Fibroblast of villous mesenchyme (primary cell): ENCODE data around the gene FJX1. TPM values are rescaled to one million over a fixed set of nuclear protein-coding genes. Genes with fewer than 3 reads are reported as not detected.

ENCODE experiments used
- DNase-seq: peaks from one replicate; pipeline ENCODE4 v3.0.0-alpha.2; 2010; ENCODE audit warnings: low read depth
- H3K4me3 ChIP-seq: 2 replicates; pipeline ENCODE4 v1.5.1; 2011; ENCODE audit warnings: low read depth, mild to moderate bottlenecking, low read length
- total RNA-seq: library from RNA; depleted of rRNA; stranded (reverse); fragments of >200 nt; gene quantifications from 2 replicates; pipeline ENCODE4 v1.2.3, GENCODE V29; 2012
- TF ChIP-seq, protein P1 (sequence below): IDR thresholded peaks from 2 replicates; pipeline ENCODE4 v1.5.1; 2012; ENCODE audit warnings: low read depth, mild to moderate bottlenecking, low read length; ENCODE audit not compliant: insufficient read depth

The FJX1 gene
- total RNA-seq, 1 donor = 89.8 TPM

DNA sequence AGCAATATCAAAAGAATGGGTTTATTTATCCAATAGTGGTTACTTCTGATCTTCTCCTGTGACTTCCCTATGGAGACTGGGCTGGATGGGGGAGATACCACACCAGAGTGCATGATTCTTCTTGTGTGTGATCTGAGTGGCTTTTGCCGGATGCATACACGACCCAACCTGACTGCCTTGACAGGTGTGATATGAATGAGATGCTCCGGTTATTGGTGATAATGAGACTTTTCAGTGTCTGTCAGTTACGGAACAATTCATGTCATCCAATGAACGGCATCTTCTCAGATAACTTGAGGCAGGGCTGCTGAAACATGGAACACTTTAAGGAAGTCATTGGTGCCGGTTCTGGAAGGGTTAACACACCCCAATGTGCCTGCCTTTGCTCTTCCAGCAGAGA is 17.7 kb downstream of the FJX1 start:
- TF ChIP-seq, protein P1, sequence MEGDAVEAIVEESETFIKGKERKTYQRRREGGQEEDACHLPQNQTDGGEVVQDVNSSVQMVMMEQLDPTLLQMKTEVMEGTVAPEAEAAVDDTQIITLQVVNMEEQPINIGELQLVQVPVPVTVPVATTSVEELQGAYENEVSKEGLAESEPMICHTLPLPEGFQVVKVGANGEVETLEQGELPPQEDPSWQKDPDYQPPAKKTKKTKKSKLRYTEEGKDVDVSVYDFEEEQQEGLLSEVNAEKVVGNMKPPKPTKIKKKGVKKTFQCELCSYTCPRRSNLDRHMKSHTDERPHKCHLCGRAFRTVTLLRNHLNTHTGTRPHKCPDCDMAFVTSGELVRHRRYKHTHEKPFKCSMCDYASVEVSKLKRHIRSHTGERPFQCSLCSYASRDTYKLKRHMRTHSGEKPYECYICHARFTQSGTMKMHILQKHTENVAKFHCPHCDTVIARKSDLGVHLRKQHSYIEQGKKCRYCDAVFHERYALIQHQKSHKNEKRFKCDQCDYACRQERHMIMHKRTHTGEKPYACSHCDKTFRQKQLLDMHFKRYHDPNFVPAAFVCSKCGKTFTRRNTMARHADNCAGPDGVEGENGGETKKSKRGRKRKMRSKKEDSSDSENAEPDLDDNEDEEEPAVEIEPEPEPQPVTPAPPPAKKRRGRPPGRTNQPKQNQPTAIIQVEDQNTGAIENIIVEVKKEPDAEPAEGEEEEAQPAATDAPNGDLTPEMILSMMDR = no peak
- no peak overlapping the region for H3K4me3 ChIP-seq
- no peak for DNase-seq

DNA sequence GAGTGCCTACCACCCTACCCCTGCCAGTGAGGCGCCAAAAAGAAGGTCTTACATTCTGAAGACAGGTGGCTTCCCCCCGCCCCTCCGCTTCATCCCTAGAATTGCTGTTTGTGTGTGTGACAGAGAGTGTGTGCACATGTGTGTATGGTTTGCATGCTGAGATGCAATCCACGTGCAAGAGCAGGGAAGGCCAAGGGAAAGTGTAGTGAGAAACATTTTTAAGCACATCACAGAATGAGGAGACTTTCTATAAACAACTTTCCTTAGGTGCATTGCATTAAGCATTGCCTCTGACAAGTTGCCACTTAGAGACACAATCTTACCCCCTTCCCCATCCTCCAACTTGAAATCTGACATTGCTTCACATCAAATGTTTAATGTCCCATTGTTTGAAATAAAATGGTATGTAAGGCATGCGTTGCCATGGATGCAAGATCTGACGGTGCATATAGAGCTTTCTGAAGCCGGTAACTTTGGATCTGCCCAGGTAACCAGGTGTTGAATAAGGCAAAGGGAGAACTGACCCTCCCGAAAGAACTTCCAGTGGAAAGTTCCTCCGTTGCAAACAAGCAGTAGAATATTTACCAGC is 21.4 kb downstream of the FJX1 start:
- DNase-seq = no peak
- no peak overlapping the region for H3K4me3 ChIP-seq

DNA sequence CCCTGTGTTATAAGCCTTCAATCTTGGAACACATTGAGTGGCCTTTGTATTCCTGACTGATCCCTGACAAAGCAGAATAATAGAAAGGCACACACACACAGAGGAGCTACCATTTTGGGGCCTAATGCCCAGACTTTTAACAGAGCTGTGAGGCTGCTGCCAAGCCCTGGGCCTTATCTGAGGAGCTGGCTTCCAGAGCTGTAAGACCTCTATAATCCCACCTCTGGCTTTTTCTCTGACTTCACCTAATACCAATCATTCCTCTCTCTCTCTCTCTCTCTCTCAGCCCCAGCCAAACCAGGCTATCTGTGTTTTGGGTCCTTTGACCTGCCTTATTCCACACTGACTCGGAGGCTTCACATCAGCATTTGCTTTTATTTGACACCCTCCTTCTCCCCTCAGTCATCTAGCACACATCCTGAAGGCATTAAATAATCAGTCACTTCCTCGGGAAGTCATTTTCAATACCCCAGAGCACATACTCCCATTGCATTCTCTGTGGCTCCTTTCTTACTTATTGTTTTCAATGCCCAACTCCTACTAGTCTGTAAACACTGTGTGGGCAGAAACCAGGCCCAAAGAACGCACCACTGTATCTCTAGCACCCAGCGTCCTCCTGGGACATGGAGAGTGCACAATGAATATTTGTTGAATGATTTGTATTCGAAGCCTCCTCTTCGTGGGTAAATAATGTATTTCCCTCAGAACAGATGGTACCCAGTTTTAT is 23.1 kb downstream of the FJX1 start:
- TF ChIP-seq, protein P1 = no peak
- peak; percentile 57 for DNase-seq
- no peak overlapping the region for H3K4me3 ChIP-seq

More for the DNA sequence above, 21.4 kb downstream of the FJX1 start:
- TF ChIP-seq, protein P1 = no peak

DNA sequence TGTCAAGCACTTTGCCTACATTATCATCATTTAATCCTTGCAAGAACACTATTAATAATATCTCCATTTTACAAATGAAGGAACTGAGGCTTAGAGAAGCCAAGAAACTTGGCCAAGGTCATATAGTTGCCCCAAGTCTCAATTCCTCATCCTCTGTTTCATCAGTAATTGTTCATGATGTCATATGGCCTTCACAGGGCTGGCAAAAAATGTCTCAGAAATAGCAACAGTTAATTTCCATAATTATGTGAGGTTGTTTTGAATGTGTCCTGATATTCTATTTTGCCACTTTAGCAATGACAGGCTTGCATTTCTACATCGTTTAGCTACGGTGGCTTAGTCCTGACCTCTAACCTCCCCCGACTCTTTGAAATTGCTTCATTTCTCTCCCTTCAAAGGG is 23.7 kb downstream of the FJX1 start:
- DNase-seq = no peak
- TF ChIP-seq, protein P1 = no peak
- no peak overlapping the region for H3K4me3 ChIP-seq

DNA sequence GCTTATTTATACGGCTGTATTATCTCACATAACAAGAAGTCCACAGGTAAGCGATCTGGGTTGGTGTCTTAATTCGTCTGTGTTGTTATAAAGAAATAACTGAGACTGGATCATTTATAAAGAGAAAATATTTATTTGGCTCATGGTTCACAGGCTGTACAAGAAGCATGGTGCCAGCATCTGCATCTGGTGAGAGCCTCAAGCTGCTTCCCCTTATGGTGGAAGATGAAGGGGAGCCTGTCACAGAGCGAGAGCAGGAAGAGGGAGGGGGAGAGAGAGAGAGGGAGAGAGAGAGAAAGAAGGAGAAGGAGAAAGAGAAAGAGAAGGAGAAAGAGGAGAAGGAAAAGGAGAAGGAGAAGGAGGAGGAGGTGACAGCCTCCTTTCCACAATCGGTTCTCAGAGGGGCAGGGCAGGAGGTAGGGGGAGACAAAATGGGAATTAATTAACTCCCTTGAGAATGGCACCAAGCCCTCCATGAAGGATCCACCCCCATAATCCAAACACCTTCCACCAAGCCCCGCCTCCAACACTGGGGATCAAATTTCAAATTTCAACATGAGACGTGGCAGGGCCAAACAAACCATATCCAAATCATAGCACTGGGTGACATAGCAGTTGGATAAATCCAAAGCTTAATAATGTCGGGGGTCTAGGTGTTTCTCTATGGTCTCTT is 29.3 kb downstream of the FJX1 start:
- TF ChIP-seq, protein P1 = no peak
- no peak overlapping the region for H3K4me3 ChIP-seq
- DNase-seq = no peak

DNA sequence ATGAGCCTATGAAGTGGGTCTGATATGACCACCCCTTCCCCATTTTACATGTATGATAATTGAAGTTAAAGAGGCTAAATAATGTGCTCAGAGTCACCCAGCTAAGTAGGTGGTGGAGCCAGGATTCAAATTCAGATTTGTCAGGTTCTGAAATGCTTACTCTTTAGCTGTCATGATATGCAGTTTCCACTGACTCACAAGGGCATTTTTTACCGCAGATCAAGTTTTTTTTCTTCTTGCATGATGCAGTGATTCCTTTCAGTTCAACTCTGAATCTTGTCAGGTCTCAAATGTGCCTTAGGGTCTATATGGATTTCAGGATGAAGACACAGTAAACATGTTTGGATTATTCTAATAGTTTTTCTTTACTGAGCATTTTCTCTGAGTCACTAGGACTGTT is 31.7 kb downstream of the FJX1 start:
- TF ChIP-seq, protein P1 = no peak
- no peak overlapping the region for H3K4me3 ChIP-seq
- peak; percentile 7 for DNase-seq
